T-helper 9 cell (primary cell): ENCODE data around the gene TMC5.
"Not testable (repeated sequence)": the region's sequence is repeated elsewhere in the genome, so short reads cannot be mapped to it uniquely, and the experiment has no call there.

Experiments used
- DNase-seq: peaks from one replicate; pipeline ENCODE4 v3.0.0-alpha.2; 2020

The TMC5 gene

GRCh38 chr16:19512297-19512696 is 94.6 kb downstream of the TMC5 start:
- DNase-seq: no peak

- DNase-seq: no peak
Measured at GRCh38 chr16:19513377-19514053, 95.8 kb downstream of the TMC5 start.

GRCh38 chr16:19515757-19516156 is 98.1 kb downstream of the TMC5 start:
- no peak for DNase-seq

- no peak for DNase-seq
Measured at GRCh38 chr16:19517424-19518089, 99.9 kb downstream of the TMC5 start.

GRCh38 chr16:19518388-19518787 is 100.7 kb downstream of the TMC5 start:
- DNase-seq: no peak

GRCh38 chr16:19520861-19521331 is 103.2 kb downstream of the TMC5 start:
- DNase-seq: no peak

- peak; percentile 92 for DNase-seq
Measured at GRCh38 chr16:19521471-19522396, 104.1 kb downstream of the TMC5 start, which contains the start of gene GDE1. Gene GDE1 (minus strand): TSS chr16:19522098. CDS start chr16:19521964, 134 bp downstream.

GRCh38 chr16:19522397-19522732 is 104.7 kb downstream of the TMC5 start:
- no peak for DNase-seq

GRCh38 chr16:19522760-19523159 is 105.1 kb downstream of the TMC5 start:
- DNase-seq: no peak

GRCh38 chr16:19523184-19523558 is 105.5 kb downstream of the TMC5 start:
- DNase-seq: no peak

GRCh38 chr16:19523559-19524355 is 106.1 kb downstream of the TMC5 start, which contains the start of gene CCP110:
Gene CCP110 (plus strand): TSS chr16:19523942. CDS start chr16:19527882, 3,940 bp downstream.
- peak; percentile 93 for DNase-seq

- DNase-seq: no peak
Measured at GRCh38 chr16:19524356-19524615, 106.6 kb downstream of the TMC5 start.

GRCh38 chr16:19524616-19525384 is 107.1 kb downstream of the TMC5 start:
- no peak for DNase-seq

- no peak for DNase-seq
Measured at GRCh38 chr16:19525385-19525723, 107.7 kb downstream of the TMC5 start.

GRCh38 chr16:19527161-19527560 is 109.5 kb downstream of the TMC5 start:
- DNase-seq: no peak

- DNase-seq: no peak
Measured at GRCh38 chr16:19528666-19529065, 111.0 kb downstream of the TMC5 start.

GRCh38 chr16:19532601-19533000 is 114.9 kb downstream of the TMC5 start:
- DNase-seq: no peak

GRCh38 chr16:19540241-19540970 is 122.7 kb downstream of the TMC5 start:
- DNase-seq: no peak

- DNase-seq: no peak
Measured at GRCh38 chr16:19542138-19542821, 124.6 kb downstream of the TMC5 start.

GRCh38 chr16:19543278-19543996 is 125.8 kb downstream of the TMC5 start:
- DNase-seq: not testable (repeated sequence)
